ENCODE results near the gene GSTA4.
A peak's percentile ranks its signal among the peaks of the same experiment; 100 is the strongest.

DNA sequence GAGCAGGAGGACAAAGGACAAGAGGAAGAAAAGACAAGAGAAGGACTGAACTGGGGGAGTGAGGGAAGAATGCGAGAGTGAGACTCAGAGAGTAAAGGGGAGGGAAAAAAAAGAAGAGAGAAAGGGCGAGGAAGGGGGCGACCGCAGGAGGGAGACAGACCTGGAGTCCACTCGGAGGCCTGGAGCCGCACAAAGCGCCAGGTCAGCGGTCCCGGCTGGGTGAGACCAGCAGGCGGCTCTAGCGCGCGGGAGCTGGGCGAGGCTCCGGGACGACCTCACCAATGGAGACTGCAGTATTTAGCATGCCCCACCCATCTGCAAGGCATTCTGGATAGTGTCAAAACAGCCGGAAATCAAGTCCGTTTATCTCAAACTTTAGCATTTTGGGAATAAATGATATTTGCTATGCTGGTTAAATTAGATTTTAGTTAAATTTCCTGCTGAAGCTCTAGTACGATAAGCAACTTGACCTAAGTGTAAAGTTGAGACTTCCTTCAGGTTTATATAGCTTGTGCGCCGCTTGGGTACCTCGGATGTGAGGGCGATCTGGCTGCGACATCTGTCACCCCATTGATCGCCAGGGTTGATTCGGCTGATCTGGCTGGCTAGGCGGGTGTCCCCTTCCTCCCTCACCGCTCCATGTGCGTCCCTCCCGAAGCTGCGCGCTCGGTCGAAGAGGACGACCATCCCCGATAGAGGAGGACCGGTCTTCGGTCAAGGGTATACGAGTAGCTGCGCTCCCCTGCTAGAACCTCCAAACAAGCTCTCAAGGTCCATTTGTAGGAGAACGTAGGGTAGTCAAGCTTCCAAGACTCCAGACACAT lies at the start of gene GSTA4:
- peak in 1 of 2 donors; percentile 53 for TF ChIP-seq POLR2A (IDR thresholded peaks at IDR 0.05)
- TF ChIP-seq, protein P1, sequence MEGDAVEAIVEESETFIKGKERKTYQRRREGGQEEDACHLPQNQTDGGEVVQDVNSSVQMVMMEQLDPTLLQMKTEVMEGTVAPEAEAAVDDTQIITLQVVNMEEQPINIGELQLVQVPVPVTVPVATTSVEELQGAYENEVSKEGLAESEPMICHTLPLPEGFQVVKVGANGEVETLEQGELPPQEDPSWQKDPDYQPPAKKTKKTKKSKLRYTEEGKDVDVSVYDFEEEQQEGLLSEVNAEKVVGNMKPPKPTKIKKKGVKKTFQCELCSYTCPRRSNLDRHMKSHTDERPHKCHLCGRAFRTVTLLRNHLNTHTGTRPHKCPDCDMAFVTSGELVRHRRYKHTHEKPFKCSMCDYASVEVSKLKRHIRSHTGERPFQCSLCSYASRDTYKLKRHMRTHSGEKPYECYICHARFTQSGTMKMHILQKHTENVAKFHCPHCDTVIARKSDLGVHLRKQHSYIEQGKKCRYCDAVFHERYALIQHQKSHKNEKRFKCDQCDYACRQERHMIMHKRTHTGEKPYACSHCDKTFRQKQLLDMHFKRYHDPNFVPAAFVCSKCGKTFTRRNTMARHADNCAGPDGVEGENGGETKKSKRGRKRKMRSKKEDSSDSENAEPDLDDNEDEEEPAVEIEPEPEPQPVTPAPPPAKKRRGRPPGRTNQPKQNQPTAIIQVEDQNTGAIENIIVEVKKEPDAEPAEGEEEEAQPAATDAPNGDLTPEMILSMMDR (IDR thresholded peaks at IDR 0.05) = peak; percentile 46 to 77
